HepG2 (cell line): ENCODE data around the gene IL15. TPM values are rescaled to one million over a fixed set of nuclear protein-coding genes. Genes with fewer than 3 reads are reported as not detected.

Experiments
- ATAC-seq: fragments of 200-7000 bp; cut with Tn5 transposase; 3 replicates; pipeline ENCODE4 v1.9.1; 2020; ENCODE audit warnings: mild to moderate bottlenecking, moderate library complexity
- BruUV-seq: library from RNA; stranded (reverse); fragments of 400-500 nt; replicated peaks from 2 replicates; lab custom pipeline; 2021; lab: Mats Ljungman, UMichigan
- CTCF ChIA-PET: fragments of 300-600 bp; formaldehyde crosslinking; extraction: SDS; loops from one replicate; lab custom pipeline; 2021; ENCODE audit warnings: low total read pairs, inconsistent platforms, low intra/inter-chr PET ratio; lab: Yijun Ruan, JAX
- POLR2A ChIA-PET: fragments of 350-600 bp; sonication (Branson Sonifier 250); formaldehyde crosslinking; loops from one replicate; lab custom pipeline; 2020; ENCODE audit warnings: antibody characterized with exemption, inconsistent platforms; lab: Yijun Ruan, JAX
- DNase-seq: peaks from one replicate; pipeline ENCODE4 v3.0.0-alpha.2; 2015; ENCODE audit warnings: low spot score
- FAIRE-seq: peaks from 3 replicates; lab custom pipeline; 2011; peaks lifted over from hg19 to GRCh38; lab: Jason Lieb, UNC
- H2AFZ ChIP-seq: one replicate; pipeline ENCODE4 v1.6.1; 2011; ENCODE audit warnings: low read length, inconsistent platforms
- H3K27ac ChIP-seq: fragments of 300-600 bp; 3 replicates; pipeline ENCODE4 v1.8.0; 2011; ENCODE audit warnings: mixed run types, mild to moderate bottlenecking, mixed read lengths, low read length, inconsistent platforms; ENCODE audit not compliant: insufficient read depth; ENCODE audit errors: extremely low read length
- H3K27me3 ChIP-seq, 2 experiments: fragments of 200-600 bp in 1 of 2; 2 replicates in 1 of 2; 3 replicates in 1 of 2; pipeline versions ENCODE4 v1.6.0 to v1.8.0; 2011; ENCODE audit warnings: low read length in 2 of 2, mild to moderate bottlenecking in 2 of 2, moderate library complexity in 2 of 2, inconsistent platforms in 1 of 2; ENCODE audit not compliant: insufficient read depth in 2 of 2, control insufficient read depth in 1 of 2
- H3K36me3 ChIP-seq, 2 experiments: fragments of 200-600 bp in 1 of 2; replicated peaks in 1 of 2; 2 replicates in 1 of 2; 3 replicates in 1 of 2; pipeline versions ENCODE4 v1.5.1 to v1.8.0; 2011; ENCODE audit warnings: low read length in 2 of 2, inconsistent platforms in 1 of 2; ENCODE audit not compliant: insufficient read depth in 2 of 2, control insufficient read depth in 1 of 2
- H3K4me1 ChIP-seq: 2 replicates; pipeline ENCODE4 v1.5.1; 2012; ENCODE audit warnings: low read length, inconsistent platforms; ENCODE audit not compliant: insufficient read depth
- H3K4me2 ChIP-seq: 2 replicates; pipeline ENCODE4 v1.6.0; 2011; ENCODE audit warnings: low read depth, low read length, inconsistent platforms
- H3K4me3 ChIP-seq, 3 experiments: fragments of 200-600 bp in 1 of 3; sonication (generic), shearing (Covaris generic) in 1 of 3; replicated peaks in 1 of 3; 2 replicates each; pipeline ENCODE4 v1.5.1; 2011 to 2016; ENCODE audit warnings: low read length in 3 of 3, inconsistent platforms in 2 of 3, low read depth in 2 of 3, mild to moderate bottlenecking in 2 of 3, control low read depth in 1 of 3, mixed read lengths in 1 of 3; ENCODE audit not compliant: insufficient read depth in 1 of 3
- H3K79me2 ChIP-seq: one replicate; pipeline ENCODE4 v1.6.1; 2011; ENCODE audit warnings: low read length, inconsistent platforms; ENCODE audit not compliant: insufficient read depth
- H3K9ac ChIP-seq: 2 replicates; pipeline ENCODE4 v1.6.0; 2011; ENCODE audit warnings: mild to moderate bottlenecking, low read depth, low read length, inconsistent platforms; ENCODE audit not compliant: insufficient read depth
- H3K9me3 ChIP-seq: 2 replicates; pipeline ENCODE4 v1.5.1; 2012; ENCODE audit warnings: mild to moderate bottlenecking, low read length
- H4K20me1 ChIP-seq: 2 replicates; pipeline ENCODE4 v1.6.0; 2011; ENCODE audit warnings: inconsistent platforms, mild to moderate bottlenecking, low read length, moderate library complexity; ENCODE audit not compliant: insufficient read depth
- ARNTL ChIP-seq: sonication (generic); formaldehyde crosslinking; IDR thresholded peaks from 2 replicates; pipeline ENCODE4 v1.4.0; 2020; ENCODE audit warnings: mild to moderate bottlenecking, missing genetic modification reagents
- BCL6 ChIP-seq: IDR thresholded peaks from 2 replicates; pipeline ENCODE4 v1.6.1; 2016; ENCODE audit warnings: missing genetic modification reagents, missing compliant biosample characterization
- KAT8 ChIP-seq: IDR thresholded peaks from 2 replicates; pipeline ENCODE4 v1.6.1; 2016; ENCODE audit warnings: missing genetic modification reagents, missing compliant biosample characterization
- POLR2A ChIP-seq, 2 experiments: IDR thresholded peaks; 2 replicates each; pipeline ENCODE4 v1.6.1; 2011; ENCODE audit warnings: low read depth in 2 of 2, low read length in 2 of 2, mild to moderate bottlenecking in 1 of 2, moderate library complexity in 1 of 2; ENCODE audit not compliant: insufficient read depth in 1 of 2
- POLR2G ChIP-seq: fragments of 200-400 bp; formaldehyde crosslinking; IDR thresholded peaks from 2 replicates; pipeline ENCODE4 v1.6.1; 2018; ENCODE audit warnings: mild to moderate bottlenecking, low read depth, low read length, moderate library complexity
- ZBTB20 ChIP-seq: sonication (generic); formaldehyde crosslinking; IDR thresholded peaks from 2 replicates; pipeline ENCODE4 v1.8.1; 2023; ENCODE audit warnings: missing genetic modification reagents, low read depth, mild to moderate bottlenecking, borderline replicate concordance
- ZNF543 ChIP-seq: sonication (generic); formaldehyde crosslinking; IDR thresholded peaks from 2 replicates; pipeline ENCODE4 v1.4.0; 2020; ENCODE audit warnings: mild to moderate bottlenecking, missing genetic modification reagents
- WGBS: methylation state at CpG from one replicate; pipeline ENCODE4 v1.1.6; 2017; ENCODE audit warnings: low lambda C conversion rate; 5-methylcytosine and 5-hydroxymethylcytosine counted together
- in situ Hi-C: cut with HindIII; loops from 2 replicates; pipeline ENCODE4 v1.10.0; 2017; ENCODE audit warnings: low pct_unique_long_range_greater_than_20kb; ENCODE audit not compliant: extremely low pct_ligation_motif_present
- intact Hi-C: fragments of 100-400 bp; cut with micrococcal nuclease; formaldehyde crosslinking; loops from one replicate; pipeline ENCODE4 v1.10.0; 2022; ENCODE audit not compliant: unreplicated experiment
- polyA plus RNA-seq, 8 experiments: library from polyadenylated mRNA; depleted of rRNA in 3 of 8; stranded (reverse) in 7 of 8; unstranded in 1 of 8; fragments of >200 nt; fragmentation: Illumina TruSeq in 4 of 8; extraction: Trizol in 4 of 8; gene quantifications; 2 replicates each; pipeline versions ENCODE4 v1.2.1 to v1.2.3, GENCODE V29; 2011 to 2016; ENCODE audit warnings: low read depth in 4 of 8, missing spikeins in 1 of 8, mixed read lengths in 1 of 8; ENCODE audit not compliant: insufficient read depth in 1 of 8
- total RNA-seq, 5 experiments: library from RNA; depleted of rRNA; stranded (reverse); fragments of >200 nt; fragmentation: Illumina TruSeq; extraction: Trizol; gene quantifications; 2 replicates each; pipeline ENCODE4 v1.2.3, GENCODE V29; 2016; ENCODE audit warnings: low read depth in 1 of 5
- TF ChIP-seq, protein P1 (sequence below): sonication (generic); formaldehyde crosslinking; IDR thresholded peaks from 2 replicates; pipeline ENCODE4 v1.5.1; 2020; ENCODE audit warnings: mild to moderate bottlenecking, missing genetic modification reagents, borderline replicate concordance
- TF ChIP-seq, protein P2 (sequence below): IDR thresholded peaks from 2 replicates; pipeline ENCODE4 v1.6.1; 2012; ENCODE audit warnings: inconsistent platforms
- TF ChIP-seq, protein P3 (sequence below), 2 experiments: sonication (generic) in 1 of 2; formaldehyde crosslinking in 1 of 2; IDR thresholded peaks; 2 replicates each; pipeline versions ENCODE4 v1.4.0 to v1.6.1; 2018 to 2020; ENCODE audit warnings: missing genetic modification reagents in 2 of 2, borderline replicate concordance in 1 of 2, low read depth in 1 of 2, mild to moderate bottlenecking in 1 of 2, missing biosample characterization in 1 of 2
- TF ChIP-seq, protein P4 (sequence below): IDR thresholded peaks from 2 replicates; pipeline ENCODE4 v1.6.1; 2016; ENCODE audit warnings: mild to moderate bottlenecking
- TF ChIP-seq, protein P5 (sequence below): sonication (generic); formaldehyde crosslinking; IDR thresholded peaks from 2 replicates; pipeline ENCODE4 v1.8.0; 2022; ENCODE audit warnings: mild to moderate bottlenecking, missing genetic modification reagents

IL15 gene
- total and polyA plus RNA-seq, 2 of the 13 experiments (the other 11 are each of a cell fraction or from before 2014, with no cell fraction given) = 0.12 to 0.24 TPM

DNA sequence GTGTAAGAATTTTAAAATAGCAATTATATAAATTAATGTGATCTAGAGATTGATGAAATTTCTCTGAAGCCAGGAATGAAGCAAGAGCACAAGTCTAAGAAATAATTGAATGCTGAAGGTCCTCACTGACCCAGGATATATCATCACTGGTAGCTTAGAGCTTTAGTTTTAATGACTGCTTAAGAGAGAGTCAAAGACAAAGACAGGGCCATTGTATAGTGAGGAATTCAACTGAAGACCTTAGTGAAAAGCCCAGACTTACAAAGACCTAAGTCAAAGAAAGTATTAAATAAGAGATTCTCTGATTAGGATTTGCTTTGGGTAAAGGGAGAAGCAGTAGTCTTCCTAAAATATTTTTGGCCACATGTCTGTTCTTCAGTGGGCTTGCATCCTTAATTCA is 26.0 kb upstream of the IL15 start (continued):
- TF ChIP-seq, protein P1, sequence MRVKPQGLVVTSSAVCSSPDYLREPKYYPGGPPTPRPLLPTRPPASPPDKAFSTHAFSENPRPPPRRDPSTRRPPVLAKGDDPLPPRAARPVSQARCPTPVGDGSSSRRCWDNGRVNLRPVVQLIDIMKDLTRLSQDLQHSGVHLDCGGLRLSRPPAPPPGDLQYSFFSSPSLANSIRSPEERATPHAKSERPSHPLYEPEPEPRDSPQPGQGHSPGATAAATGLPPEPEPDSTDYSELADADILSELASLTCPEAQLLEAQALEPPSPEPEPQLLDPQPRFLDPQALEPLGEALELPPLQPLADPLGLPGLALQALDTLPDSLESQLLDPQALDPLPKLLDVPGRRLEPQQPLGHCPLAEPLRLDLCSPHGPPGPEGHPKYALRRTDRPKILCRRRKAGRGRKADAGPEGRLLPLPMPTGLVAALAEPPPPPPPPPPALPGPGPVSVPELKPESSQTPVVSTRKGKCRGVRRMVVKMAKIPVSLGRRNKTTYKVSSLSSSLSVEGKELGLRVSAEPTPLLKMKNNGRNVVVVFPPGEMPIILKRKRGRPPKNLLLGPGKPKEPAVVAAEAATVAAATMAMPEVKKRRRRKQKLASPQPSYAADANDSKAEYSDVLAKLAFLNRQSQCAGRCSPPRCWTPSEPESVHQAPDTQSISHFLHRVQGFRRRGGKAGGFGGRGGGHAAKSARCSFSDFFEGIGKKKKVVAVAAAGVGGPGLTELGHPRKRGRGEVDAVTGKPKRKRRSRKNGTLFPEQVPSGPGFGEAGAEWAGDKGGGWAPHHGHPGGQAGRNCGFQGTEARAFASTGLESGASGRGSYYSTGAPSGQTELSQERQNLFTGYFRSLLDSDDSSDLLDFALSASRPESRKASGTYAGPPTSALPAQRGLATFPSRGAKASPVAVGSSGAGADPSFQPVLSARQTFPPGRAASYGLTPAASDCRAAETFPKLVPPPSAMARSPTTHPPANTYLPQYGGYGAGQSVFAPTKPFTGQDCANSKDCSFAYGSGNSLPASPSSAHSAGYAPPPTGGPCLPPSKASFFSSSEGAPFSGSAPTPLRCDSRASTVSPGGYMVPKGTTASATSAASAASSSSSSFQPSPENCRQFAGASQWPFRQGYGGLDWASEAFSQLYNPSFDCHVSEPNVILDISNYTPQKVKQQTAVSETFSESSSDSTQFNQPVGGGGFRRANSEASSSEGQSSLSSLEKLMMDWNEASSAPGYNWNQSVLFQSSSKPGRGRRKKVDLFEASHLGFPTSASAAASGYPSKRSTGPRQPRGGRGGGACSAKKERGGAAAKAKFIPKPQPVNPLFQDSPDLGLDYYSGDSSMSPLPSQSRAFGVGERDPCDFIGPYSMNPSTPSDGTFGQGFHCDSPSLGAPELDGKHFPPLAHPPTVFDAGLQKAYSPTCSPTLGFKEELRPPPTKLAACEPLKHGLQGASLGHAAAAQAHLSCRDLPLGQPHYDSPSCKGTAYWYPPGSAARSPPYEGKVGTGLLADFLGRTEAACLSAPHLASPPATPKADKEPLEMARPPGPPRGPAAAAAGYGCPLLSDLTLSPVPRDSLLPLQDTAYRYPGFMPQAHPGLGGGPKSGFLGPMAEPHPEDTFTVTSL (CRISPR knock-in tag) = no peak
- TF ChIP-seq, protein P2, sequence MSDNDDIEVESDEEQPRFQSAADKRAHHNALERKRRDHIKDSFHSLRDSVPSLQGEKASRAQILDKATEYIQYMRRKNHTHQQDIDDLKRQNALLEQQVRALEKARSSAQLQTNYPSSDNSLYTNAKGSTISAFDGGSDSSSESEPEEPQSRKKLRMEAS = no peak

DNA sequence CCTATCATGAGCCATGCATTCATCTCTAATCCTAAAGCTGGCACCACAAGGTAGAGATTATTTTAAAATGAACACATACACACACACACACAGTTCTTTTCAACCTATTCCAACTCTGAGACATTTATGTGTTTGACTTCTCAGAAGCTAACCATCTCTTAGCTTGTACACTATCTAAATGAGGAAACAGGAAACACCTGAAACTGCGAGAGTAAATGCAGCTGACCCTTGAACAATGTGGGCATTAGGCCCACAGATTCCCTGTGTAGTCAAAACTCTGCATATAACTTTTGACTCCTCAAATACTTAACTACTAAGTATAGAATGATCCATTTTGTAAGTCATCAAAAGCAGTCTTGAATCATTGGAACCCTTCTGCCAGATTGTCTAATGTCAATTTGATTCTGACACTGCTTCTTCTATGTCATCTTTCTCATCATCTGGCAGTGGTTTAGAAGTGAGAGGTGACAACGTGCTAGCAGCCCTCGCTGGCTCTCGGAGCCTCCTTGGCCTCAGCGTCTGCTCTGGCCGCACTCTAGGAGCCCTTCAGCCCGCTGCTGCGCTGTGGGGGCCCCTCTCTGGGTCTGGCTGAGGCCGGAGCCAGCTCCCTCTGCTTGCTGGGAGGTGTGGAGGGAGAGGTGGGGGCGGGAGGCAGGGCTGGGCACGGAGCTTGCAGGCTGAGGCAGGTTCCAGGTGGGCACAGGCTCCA is 21.4 kb upstream of the IL15 start:
- no peaks in the 10 kb centered on the region for H3K79me2 ChIP-seq
- DNase-seq = no peak
- no peaks in the 10 kb centered on the region for H4K20me1 ChIP-seq
- in situ Hi-C loops = no loop called here
- POLR2A ChIA-PET = no interaction called here
- intact Hi-C loops = no loop called here
- CTCF ChIA-PET = no interaction called here
- no peaks in the 10 kb centered on the region for H3K36me3 ChIP-seq
- no peak overlapping the region for H3K4me2 ChIP-seq
- WGBS = 12% methylated on average over 6 of the region's 11 CpGs
- no peak overlapping the region for H3K9ac ChIP-seq
- no peaks in the 10 kb centered on the region; the same call in 1 of the 2 replicates for H3K9me3 ChIP-seq
- no peak overlapping the region for H3K27ac ChIP-seq
- H3K4me1 ChIP-seq = no peaks in the 10 kb centered on the region
- H2AFZ ChIP-seq = no peak overlapping the region
- no peak overlapping the region for H3K4me3 ChIP-seq
- H3K27me3 ChIP-seq = no peaks in the 10 kb centered on the region
- ATAC-seq = no peak
- FAIRE-seq = no peak
- BruUV-seq = no TSS peak
- no peak for TF ChIP-seq POLR2G
- TF ChIP-seq, protein P3, sequence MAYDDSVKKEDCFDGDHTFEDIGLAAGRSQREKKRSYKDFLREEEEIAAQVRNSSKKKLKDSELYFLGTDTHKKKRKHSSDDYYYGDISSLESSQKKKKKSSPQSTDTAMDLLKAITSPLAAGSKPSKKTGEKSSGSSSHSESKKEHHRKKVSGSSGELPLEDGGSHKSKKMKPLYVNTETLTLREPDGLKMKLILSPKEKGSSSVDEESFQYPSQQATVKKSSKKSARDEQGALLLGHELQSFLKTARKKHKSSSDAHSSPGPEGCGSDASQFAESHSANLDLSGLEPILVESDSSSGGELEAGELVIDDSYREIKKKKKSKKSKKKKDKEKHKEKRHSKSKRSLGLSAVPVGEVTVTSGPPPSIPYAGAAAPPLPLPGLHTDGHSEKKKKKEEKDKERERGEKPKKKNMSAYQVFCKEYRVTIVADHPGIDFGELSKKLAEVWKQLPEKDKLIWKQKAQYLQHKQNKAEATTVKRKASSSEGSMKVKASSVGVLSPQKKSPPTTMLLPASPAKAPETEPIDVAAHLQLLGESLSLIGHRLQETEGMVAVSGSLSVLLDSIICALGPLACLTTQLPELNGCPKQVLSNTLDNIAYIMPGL (CRISPR knock-in tag; IDR thresholded peaks at IDR 0.05; ENCODE audit: borderline replicate concordance in 1 of 2, low read depth in 1 of 2) = no peak
- TF ChIP-seq ZNF543 (CRISPR knock-in tag) = no peak
- TF ChIP-seq POLR2A (IDR thresholded peaks at IDR 0.05; ENCODE audit: insufficient read depth in 1 of 2, low read depth in 2 of 2, low read length in 2 of 2) = no peak
- TF ChIP-seq, protein P4, sequence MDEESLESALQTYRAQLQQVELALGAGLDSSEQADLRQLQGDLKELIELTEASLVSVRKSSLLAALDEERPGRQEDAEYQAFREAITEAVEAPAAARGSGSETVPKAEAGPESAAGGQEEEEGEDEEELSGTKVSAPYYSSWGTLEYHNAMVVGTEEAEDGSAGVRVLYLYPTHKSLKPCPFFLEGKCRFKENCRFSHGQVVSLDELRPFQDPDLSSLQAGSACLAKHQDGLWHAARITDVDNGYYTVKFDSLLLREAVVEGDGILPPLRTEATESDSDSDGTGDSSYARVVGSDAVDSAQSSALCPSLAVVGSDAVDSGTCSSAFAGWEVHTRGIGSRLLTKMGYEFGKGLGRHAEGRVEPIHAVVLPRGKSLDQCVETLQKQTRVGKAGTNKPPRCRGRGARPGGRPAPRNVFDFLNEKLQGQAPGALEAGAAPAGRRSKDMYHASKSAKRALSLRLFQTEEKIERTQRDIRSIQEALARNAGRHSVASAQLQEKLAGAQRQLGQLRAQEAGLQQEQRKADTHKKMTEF = no peak
- TF ChIP-seq, protein P5, sequence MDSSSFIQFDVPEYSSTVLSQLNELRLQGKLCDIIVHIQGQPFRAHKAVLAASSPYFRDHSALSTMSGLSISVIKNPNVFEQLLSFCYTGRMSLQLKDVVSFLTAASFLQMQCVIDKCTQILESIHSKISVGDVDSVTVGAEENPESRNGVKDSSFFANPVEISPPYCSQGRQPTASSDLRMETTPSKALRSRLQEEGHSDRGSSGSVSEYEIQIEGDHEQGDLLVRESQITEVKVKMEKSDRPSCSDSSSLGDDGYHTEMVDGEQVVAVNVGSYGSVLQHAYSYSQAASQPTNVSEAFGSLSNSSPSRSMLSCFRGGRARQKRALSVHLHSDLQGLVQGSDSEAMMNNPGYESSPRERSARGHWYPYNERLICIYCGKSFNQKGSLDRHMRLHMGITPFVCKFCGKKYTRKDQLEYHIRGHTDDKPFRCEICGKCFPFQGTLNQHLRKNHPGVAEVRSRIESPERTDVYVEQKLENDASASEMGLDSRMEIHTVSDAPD = no peak
- no peak for TF ChIP-seq ARNTL (CRISPR knock-in tag)
- no peak for TF ChIP-seq KAT8
- no peak for TF ChIP-seq BCL6 (CRISPR knock-in tag)
- no peak for TF ChIP-seq ZBTB20 (CRISPR knock-in tag)
